GM12878 (cell line): ENCODE results near the gene FKBP14. TPM values are rescaled to one million over a fixed set of nuclear protein-coding genes. Genes with fewer than 3 reads are reported as not detected.

Experiments used
- ATAC-seq: fragments of 200-7000 bp; cut with Tn5 transposase; 3 replicates; pipeline ENCODE4 v1.9.1; 2020; ENCODE audit warnings: mild to moderate bottlenecking, moderate library complexity
- BruUV-seq: library from RNA; stranded (reverse); fragments of 400-500 nt; replicated peaks from 2 replicates; lab custom pipeline; 2021; lab: Mats Ljungman, UMichigan
- CTCF ChIA-PET: fragments of 300-600 bp; sonication (Branson Sonifier 250); formaldehyde crosslinking; extraction: SDS; loops from one replicate; lab custom pipeline; 2021; ENCODE audit warnings: inconsistent platforms; lab: Yijun Ruan, JAX
- POLR2A ChIA-PET: fragments of 350-600 bp; formaldehyde crosslinking; extraction: SDS; loops from one replicate; lab custom pipeline; 2021; ENCODE audit warnings: inconsistent platforms; lab: Charles Lee
- RAD21 ChIA-PET: fragments of 300-600 bp; sonication (Branson Sonifier 250); formaldehyde crosslinking; loops from one replicate; lab custom pipeline; 2023; ENCODE audit warnings: antibody characterized with exemption; ENCODE audit not compliant: unreplicated experiment; lab: Charles Lee
- SMC1A ChIA-PET: fragments of 300-600 bp; sonication (Branson Sonifier 250); formaldehyde crosslinking; loops from one replicate; lab custom pipeline; 2023; ENCODE audit not compliant: unreplicated experiment, uncharacterized antibody; lab: Charles Lee
- DNase-seq: peaks from one replicate; pipeline ENCODE4 v3.0.0-alpha.2; 2011; ENCODE audit warnings: low read depth, low spot score
- FAIRE-seq: peaks from 3 replicates; lab custom pipeline; 2011; peaks lifted over from hg19 to GRCh38; lab: Jason Lieb, UNC
- H2AFZ ChIP-seq: 2 replicates; pipeline ENCODE4 v1.6.0; 2011; ENCODE audit warnings: low read depth, low read length, control low read depth; ENCODE audit not compliant: control insufficient read depth
- H3K27ac ChIP-seq: 2 replicates; pipeline ENCODE4 v1.5.1; 2011; ENCODE audit warnings: control low read depth; ENCODE audit not compliant: control insufficient read depth, insufficient read depth
- H3K27me3 ChIP-seq, 2 experiments: replicated peaks in 1 of 2; 2 replicates each; pipeline versions ENCODE4 v1.6.0 to v1.6.1; 2011; ENCODE audit warnings: low read length in 1 of 2; ENCODE audit not compliant: control insufficient read depth in 2 of 2, insufficient read depth in 2 of 2
- H3K36me3 ChIP-seq, 2 experiments: 2 replicates each; pipeline ENCODE4 v1.5.1; 2011; ENCODE audit warnings: low read length in 1 of 2; ENCODE audit not compliant: control insufficient read depth in 2 of 2, insufficient read depth in 2 of 2
- H3K4me1 ChIP-seq: 2 replicates; pipeline ENCODE4 v1.6.1; 2011; ENCODE audit warnings: mild to moderate bottlenecking, low read length, moderate library complexity, mixed read lengths; ENCODE audit not compliant: control insufficient read depth, insufficient read depth
- H3K4me2 ChIP-seq: 2 replicates; pipeline ENCODE4 v1.6.0; 2011; ENCODE audit warnings: control low read depth; ENCODE audit not compliant: control insufficient read depth, insufficient read depth
- H3K4me3 ChIP-seq: fragments of 200-600 bp; sonication (generic); 2 replicates; pipeline ENCODE4 v1.5.1; 2016
- H3K79me2 ChIP-seq: 2 replicates; pipeline ENCODE4 v1.6.0; 2011; ENCODE audit warnings: low read length; ENCODE audit not compliant: control insufficient read depth, insufficient read depth
- H3K9ac ChIP-seq: 2 replicates; pipeline ENCODE4 v1.8.0; 2011; ENCODE audit warnings: low read length, control low read depth, mixed read lengths; ENCODE audit not compliant: control insufficient read depth, insufficient read depth
- H3K9me3 ChIP-seq: replicated peaks from 3 replicates; pipeline ENCODE4 v1.5.1; 2011; ENCODE audit warnings: mild to moderate bottlenecking, low read length; ENCODE audit not compliant: control insufficient read depth, insufficient read depth
- H4K20me1 ChIP-seq: 2 replicates; pipeline ENCODE4 v1.6.0; 2011; ENCODE audit not compliant: control insufficient read depth, insufficient read depth
- CBX5 ChIP-seq: sonication (generic); IDR thresholded peaks from 2 replicates; pipeline ENCODE4 v1.6.1; 2016; ENCODE audit warnings: low read depth, moderate library complexity, mild to moderate bottlenecking, inconsistent platforms
- EZH2 ChIP-seq: IDR thresholded peaks from 2 replicates; pipeline ENCODE4 v1.6.1; 2012; ENCODE audit warnings: low read depth, mild to moderate bottlenecking, control low read depth, inconsistent platforms, low read length, borderline replicate concordance; ENCODE audit not compliant: control insufficient read depth
- GABPA ChIP-seq: IDR thresholded peaks from 2 replicates; pipeline ENCODE4 v1.6.1; 2014; ENCODE audit warnings: antibody characterized with exemption, low read depth, mild to moderate bottlenecking, inconsistent platforms
- SMARCA5 ChIP-seq: fragments of 450-650 bp; IDR thresholded peaks from 2 replicates; pipeline ENCODE4 v1.6.1; 2017; ENCODE audit warnings: mild to moderate bottlenecking
- STAT1 ChIP-seq: fragments of 450-650 bp; conservative IDR thresholded peaks from 2 replicates; pipeline ENCODE4 v1.6.1; 2014; ENCODE audit warnings: antibody characterized with exemption, mild to moderate bottlenecking
- WGBS: methylation state at CpG from one replicate; pipeline ENCODE4 v1.1.6; 2016; ENCODE audit warnings: low lambda C conversion rate; ENCODE audit not compliant: insufficient replicate concordance, insufficient coverage; ENCODE audit errors: missing lambda C conversion rate; 5-methylcytosine and 5-hydroxymethylcytosine counted together
- in situ Hi-C: fragments of 300-500 bp; cut with MboI; formaldehyde crosslinking; loops from 9 replicates; pipeline ENCODE4 v1.14.3; 2018; ENCODE audit warnings: mixed read lengths
- intact Hi-C: fragments of 100-400 bp; cut with micrococcal nuclease; formaldehyde crosslinking; loops from one replicate; pipeline ENCODE4 v1.14.2; 2022; ENCODE audit not compliant: unreplicated experiment
- polyA plus RNA-seq, 11 experiments: library from polyadenylated mRNA; depleted of rRNA in 4 of 11; unstranded in 6 of 11; stranded (reverse) in 5 of 11; fragments of >200 nt; fragmentation: Nextera tagmentation in 4 of 11; fragmentation: Illumina TruSeq in 1 of 11; extraction: Ambion mirVana in 4 of 11; extraction: Trizol in 1 of 11; gene quantifications; 1 replicate in 1 of 11; 2 replicates in 10 of 11; pipeline versions ENCODE4 v1.2.1 to v1.2.3, GENCODE V29; 2011 to 2016; ENCODE audit warnings: inconsistent platforms in 2 of 11, missing spikeins in 2 of 11, low read depth in 1 of 11
- total RNA-seq, 4 experiments: library from RNA; depleted of rRNA in 3 of 4; stranded (reverse); fragments of >200 nt in 3 of 4; fragmentation: Illumina TruSeq in 1 of 4; extraction: Trizol in 1 of 4; gene quantifications; 2 replicates each; pipeline versions ENCODE4 v1.2.1 to v1.2.3, GENCODE V29; 2013 to 2021
- TF ChIP-seq, protein P1 (sequence below): fragments of 450-650 bp; IDR thresholded peaks from 2 replicates; pipeline ENCODE4 v1.6.1; 2014; ENCODE audit warnings: mild to moderate bottlenecking

Gene FKBP14
- total and polyA plus RNA-seq, 10 of the 15 experiments (the other 5 are each of a cell fraction or from before 2014, with no cell fraction given) = 2.7 to 8.9 (median 5.6) TPM

DNA sequence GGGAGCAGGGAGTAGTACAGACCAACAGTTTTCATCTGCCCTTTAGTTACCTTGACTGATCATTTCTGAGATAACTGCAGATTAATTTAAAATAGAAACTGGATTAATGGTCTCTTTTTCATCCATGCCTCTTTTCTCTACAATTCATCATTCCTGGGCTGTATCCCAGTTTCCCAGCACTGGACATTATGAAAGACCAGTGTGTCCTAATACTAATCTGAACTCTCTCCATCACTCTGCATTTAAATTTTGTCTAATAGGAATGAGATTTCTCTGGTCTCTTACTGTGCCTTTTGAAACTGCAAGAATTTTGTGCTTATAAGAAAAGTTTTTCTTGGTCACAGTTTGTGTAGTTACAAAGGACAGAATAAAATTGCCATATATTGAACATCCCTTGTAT is 14.4 kb upstream of the FKBP14 start:
- H3K27me3 ChIP-seq = no peaks in the 10 kb centered on the region
- no peaks in the 10 kb centered on the region for H3K4me1 ChIP-seq
- H4K20me1 ChIP-seq = no peaks in the 10 kb centered on the region
- ChIA-PET POLR2A (no interaction called here), CTCF (interaction anchor here (1.3 to 2.8 kb wide), 3 partner anchors 11 to 120 kb away, joined by 4 to 16 read pairs (median 8); no protein-coding TSS in a partner anchor), RAD21 (no interaction called here), SMC1A (interaction anchor here (1.1 to 1.2 kb wide), 2 partner anchors 21 to 90 kb away, joined by 4 to 5 read pairs; no protein-coding TSS in a partner anchor)
- DNase-seq (no peak), ATAC-seq (no peak), FAIRE-seq (no peak)
- no peak overlapping the region for H3K27ac ChIP-seq
- H3K4me2 ChIP-seq = no peak overlapping the region
- H3K4me3 ChIP-seq = no peak overlapping the region
- H3K9me3 ChIP-seq = no peaks in the 10 kb centered on the region; the same call in 2 of the 3 replicates
- no peaks in the 10 kb centered on the region; a peak in 1 of 4 replicates for H3K36me3 ChIP-seq
- no peak overlapping the region for H3K9ac ChIP-seq
- in situ Hi-C loops = no loop called here
- TF ChIP-seq SMARCA5 = no peak
- TF ChIP-seq, protein P1, sequence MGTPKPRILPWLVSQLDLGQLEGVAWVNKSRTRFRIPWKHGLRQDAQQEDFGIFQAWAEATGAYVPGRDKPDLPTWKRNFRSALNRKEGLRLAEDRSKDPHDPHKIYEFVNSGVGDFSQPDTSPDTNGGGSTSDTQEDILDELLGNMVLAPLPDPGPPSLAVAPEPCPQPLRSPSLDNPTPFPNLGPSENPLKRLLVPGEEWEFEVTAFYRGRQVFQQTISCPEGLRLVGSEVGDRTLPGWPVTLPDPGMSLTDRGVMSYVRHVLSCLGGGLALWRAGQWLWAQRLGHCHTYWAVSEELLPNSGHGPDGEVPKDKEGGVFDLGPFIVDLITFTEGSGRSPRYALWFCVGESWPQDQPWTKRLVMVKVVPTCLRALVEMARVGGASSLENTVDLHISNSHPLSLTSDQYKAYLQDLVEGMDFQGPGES = no peak
- TF ChIP-seq CBX5 = no peak
- TF ChIP-seq GABPA = no peak
- H2AFZ ChIP-seq = no peak overlapping the region
- intact Hi-C loops = no loop called here
- no peaks in the 10 kb centered on the region; the same call in none of the 2 replicates for H3K79me2 ChIP-seq
- BruUV-seq = no TSS peak

DNA sequence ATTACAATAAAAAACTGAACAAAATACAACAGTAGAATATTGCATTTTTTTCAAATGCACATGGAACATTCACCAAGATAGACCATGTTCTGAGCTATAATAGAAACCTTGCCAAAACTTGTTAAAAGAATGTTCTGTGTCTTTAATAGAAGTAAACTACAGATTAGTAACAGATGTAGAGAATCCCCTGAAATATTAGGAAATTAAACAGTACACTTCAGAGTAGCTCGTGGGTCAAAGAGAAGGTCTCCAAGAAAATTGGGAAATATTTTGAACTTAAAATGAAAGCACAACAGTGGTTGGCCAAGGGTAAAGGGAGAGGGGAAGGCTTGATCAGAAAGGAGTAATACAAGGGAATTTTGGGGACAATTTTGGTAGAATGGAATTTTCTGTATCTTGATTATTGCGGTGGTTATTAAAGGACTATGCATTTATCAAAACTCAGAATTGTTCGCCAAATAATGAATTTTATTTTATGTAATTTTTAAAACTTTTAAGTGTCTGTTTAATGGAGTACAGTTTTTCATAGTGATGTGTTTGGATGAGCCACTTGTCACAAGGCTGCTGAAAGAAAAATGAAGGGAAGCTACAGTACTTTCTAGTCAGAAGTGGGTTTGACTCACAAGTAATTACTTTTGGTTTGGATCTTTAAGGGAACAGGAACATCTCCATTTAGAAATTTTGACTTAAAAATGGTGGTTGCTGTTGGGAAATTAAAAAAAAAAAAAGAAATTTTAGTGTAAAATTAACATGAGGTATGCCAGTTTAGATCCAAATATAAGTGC is 11.9 kb upstream of the FKBP14 start:
- ChIA-PET CTCF (interaction anchor here (1.0 to 2.9 kb wide), 3 partner anchors 9 to 24 kb away, joined by 3 to 16 read pairs (median 5); no protein-coding TSS in a partner anchor), POLR2A (no interaction called here), SMC1A (no interaction called here), RAD21 (no interaction called here)
- in situ Hi-C loops = no loop called here
- Histone ChIP-seq H3K9me3 (no peaks in the 10 kb centered on the region; the same call in 2 of the 3 replicates), H4K20me1 (no peaks in the 10 kb centered on the region), H3K4me2 (no peak overlapping the region), H3K27ac (no peak overlapping the region), H3K4me3 (no peak overlapping the region), H3K36me3 (no peaks in the 10 kb centered on the region; a peak in 1 of 4 replicates), H3K79me2 (no peaks in the 10 kb centered on the region; the same call in none of the 2 replicates), H3K27me3 (no peaks in the 10 kb centered on the region), H3K9ac (no peak overlapping the region), H3K4me1 (no peaks in the 10 kb centered on the region), H2AFZ (no peak overlapping the region)
- intact Hi-C loops = no loop called here
- FAIRE-seq = no peak
- BruUV-seq = no TSS peak
- 94% methylated on average over 3 of the region's 3 CpGs for WGBS
- no peak for ATAC-seq
- TF ChIP-seq STAT1 (no peak), EZH2 (no peak)
- no peak for DNase-seq
